22Rv1 (cell line): ENCODE measurements around the gene FXYD6.

Experiments
- CTCF ChIP-seq: fragments of 450-650 bp; IDR thresholded peaks from 2 replicates; pipeline ENCODE4 v1.5.1; 2017; ENCODE audit warnings: mild to moderate bottlenecking
- ZFX ChIP-seq: fragments of 450-650 bp; IDR thresholded peaks from 2 replicates; pipeline ENCODE4 v1.6.1; 2017; ENCODE audit warnings: antibody characterized with exemption, borderline replicate concordance

DNA sequence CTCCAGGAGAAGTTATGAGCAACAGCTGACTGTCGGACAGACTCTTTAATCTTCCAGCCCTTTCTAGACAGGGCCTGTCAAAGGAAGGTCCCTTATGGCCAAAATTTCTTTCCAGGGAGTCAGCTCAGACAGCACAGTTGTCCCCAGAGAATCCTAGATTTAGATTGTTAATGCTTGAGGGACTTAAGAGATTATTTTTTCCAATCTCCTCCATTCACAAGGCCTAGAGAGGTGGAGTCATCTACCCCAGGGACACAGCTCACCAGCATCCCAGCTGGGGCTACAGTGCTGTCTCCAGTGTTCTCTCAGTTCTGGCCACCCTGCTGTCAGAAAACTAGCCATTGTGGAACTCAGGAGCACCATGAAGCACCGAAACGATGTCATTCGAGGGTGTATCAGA, 87.2 kb downstream of the FXYD6 start:
- no peak for TF ChIP-seq CTCF
- no peak for TF ChIP-seq ZFX
